Measurements from ENCODE around the gene NR2F1-AS1.

NR2F1-AS1 gene

DNA sequence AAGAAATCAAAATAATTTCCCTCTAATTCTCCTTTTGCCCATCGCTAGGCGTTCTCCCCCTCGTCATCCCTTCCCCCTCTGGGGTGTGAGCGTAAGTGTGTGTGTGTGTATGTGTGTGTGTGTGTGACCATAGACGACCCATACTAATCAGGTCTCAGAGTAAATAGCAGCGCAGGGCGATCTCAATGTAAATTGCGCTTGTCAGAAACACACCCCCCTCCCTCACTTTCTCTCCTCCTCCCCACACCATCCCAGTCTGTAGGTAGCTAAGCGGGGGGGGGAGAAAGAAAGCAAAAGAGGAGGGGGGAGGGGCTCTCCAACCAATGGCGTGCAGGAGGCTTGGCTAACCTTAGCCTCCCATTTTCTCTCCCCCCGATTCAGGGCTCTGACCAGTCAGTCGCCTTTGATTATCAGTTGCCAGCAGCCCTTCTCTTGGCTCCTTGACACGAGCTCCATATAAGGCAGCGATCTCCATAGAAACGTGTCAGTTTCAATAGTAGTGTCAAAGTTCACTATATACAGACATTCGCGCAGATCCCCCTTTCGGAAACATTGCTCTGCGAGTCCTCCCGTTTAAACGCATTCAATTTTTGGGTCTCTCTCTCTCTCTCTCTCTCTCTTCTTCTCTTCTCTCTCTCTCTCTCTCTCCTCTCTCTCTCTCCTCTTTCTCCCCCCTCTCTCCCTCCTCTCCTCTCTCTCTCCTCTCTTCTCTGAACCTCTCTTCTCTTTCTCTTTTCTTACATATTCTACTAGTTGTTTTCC, 1.8 kb upstream of the NR2F1-AS1 start, which contains the start of gene NR2F1:
Gene NR2F1 (plus strand): TSS at position 546 of the 762 bp plus-strand sequence. CDS start 1,802 bp downstream, outside the sequence.
- H3K27ac ChIP-seq, result peak within 1 kb of the TSS; percentile 70
- TF ChIP-seq, protein P1, sequence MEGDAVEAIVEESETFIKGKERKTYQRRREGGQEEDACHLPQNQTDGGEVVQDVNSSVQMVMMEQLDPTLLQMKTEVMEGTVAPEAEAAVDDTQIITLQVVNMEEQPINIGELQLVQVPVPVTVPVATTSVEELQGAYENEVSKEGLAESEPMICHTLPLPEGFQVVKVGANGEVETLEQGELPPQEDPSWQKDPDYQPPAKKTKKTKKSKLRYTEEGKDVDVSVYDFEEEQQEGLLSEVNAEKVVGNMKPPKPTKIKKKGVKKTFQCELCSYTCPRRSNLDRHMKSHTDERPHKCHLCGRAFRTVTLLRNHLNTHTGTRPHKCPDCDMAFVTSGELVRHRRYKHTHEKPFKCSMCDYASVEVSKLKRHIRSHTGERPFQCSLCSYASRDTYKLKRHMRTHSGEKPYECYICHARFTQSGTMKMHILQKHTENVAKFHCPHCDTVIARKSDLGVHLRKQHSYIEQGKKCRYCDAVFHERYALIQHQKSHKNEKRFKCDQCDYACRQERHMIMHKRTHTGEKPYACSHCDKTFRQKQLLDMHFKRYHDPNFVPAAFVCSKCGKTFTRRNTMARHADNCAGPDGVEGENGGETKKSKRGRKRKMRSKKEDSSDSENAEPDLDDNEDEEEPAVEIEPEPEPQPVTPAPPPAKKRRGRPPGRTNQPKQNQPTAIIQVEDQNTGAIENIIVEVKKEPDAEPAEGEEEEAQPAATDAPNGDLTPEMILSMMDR (conservative IDR thresholded peaks at IDR 0.05), result no peak

GRCh38 chr5:93582167-93582462, 1.1 kb upstream of the NR2F1-AS1 start:
- peak overlapping the region; percentile 38; the same call in 1 of the 2 replicates for H3K27ac ChIP-seq
- TF ChIP-seq, protein P1 (conservative IDR thresholded peaks at IDR 0.05), result no peak

DNA sequence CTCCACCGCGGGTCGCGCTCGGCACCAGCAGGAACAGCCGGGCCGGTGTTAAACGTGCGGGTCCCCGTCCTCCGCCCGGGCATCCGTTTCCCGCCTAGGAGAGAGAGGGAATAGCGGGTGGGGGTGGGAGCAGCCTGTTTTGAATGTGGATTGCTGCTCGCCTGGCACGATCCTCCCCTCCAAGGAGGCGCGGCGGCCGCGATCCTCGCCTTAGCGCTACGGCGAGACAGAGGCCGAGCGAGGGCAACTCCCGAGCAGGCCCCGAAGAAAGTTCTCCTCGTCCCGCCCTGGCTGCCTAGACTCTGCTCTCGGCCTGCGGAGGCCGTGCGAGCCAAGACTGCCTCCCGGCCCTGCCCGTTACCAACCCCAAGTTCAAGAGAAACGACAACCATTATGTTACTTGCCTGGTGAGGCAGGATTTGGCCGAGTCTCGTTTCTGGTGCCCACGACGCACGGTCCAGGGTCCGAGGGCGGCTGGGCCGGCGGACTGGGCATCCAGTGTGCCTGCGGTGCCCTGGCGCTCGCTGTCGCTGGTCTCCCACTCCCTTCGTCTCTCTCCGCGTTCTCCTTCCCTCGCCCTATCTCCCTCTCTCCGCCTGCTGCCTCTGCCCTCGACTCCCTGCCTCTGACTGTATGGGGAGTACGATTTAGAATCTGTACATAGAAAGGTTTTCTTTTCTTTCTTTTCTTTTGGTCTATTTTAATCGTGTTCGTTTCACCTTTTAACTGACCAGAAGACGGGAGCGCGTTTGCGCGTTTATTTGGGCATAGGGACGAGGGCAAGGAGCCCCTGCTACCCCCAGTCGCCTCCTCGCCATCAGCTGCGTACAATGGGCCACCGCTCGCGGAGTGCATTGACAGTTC, 724 bp downstream of the NR2F1-AS1 start:
- TF ChIP-seq, protein P1 (conservative IDR thresholded peaks at IDR 0.05), result no peak
- H3K27ac ChIP-seq, result peak overlapping the region; percentile 52; the same call in 1 of the 2 replicates

GRCh38 chr5:93579692-93580062, 1.3 kb downstream of the NR2F1-AS1 start:
- peak overlapping the region; percentile 52; the same call in 1 of the 2 replicates for H3K27ac ChIP-seq
- TF ChIP-seq, protein P1 (conservative IDR thresholded peaks at IDR 0.05), result no peak

- TF ChIP-seq, protein P1 (conservative IDR thresholded peaks at IDR 0.05), result no peak
- peak overlapping the region; percentile 52; the same call in 1 of the 2 replicates for H3K27ac ChIP-seq
Observed at GRCh38 chr5:93578813-93579691, 2.0 kb downstream of the NR2F1-AS1 start.

- TF ChIP-seq, protein P1 (conservative IDR thresholded peaks at IDR 0.05), result no peak
- H3K27ac ChIP-seq, result no peak overlapping the region
Observed at GRCh38 chr5:93577854-93578812, 2.9 kb downstream of the NR2F1-AS1 start.
